Vagina (tissue), 2 donors: ENCODE measurements around the gene AEBP1. TPM values are rescaled to one million over a fixed set of nuclear protein-coding genes. Genes with fewer than 3 reads are reported as not detected.

Source experiments
- DNase-seq, 2 donors: peaks; one replicate each; pipeline ENCODE4 v3.0.0-alpha.2; 2017; ENCODE audit errors: extremely low spot score in 2 of 2
- H3K27ac ChIP-seq: fragments of 200-600 bp; sonication (generic); one replicate; pipeline ENCODE4 v1.5.1; 2019
- H3K27me3 ChIP-seq: fragments of 200-600 bp; sonication (generic); one replicate; pipeline ENCODE4 v1.5.1; 2019
- H3K36me3 ChIP-seq, 2 donors: fragments of 200-600 bp; sonication (generic); one replicate each; pipeline ENCODE4 v1.5.1; 2017 to 2019
- H3K4me1 ChIP-seq: fragments of 200-600 bp; sonication (generic); one replicate; pipeline ENCODE4 v1.5.1; 2019
- H3K4me3 ChIP-seq, 2 donors: fragments of 200-600 bp; sonication (generic); 1 replicate in 1 of 2; 2 replicates in 1 of 2; pipeline ENCODE4 v1.5.1; 2016 to 2019
- H3K9me3 ChIP-seq: fragments of 200-600 bp; sonication (generic); one replicate; pipeline ENCODE4 v1.5.1; 2019
- POLR2A ChIP-seq, 2 donors: fragments of 450-650 bp; IDR thresholded peaks; one replicate each; pipeline ENCODE4 v1.6.1; 2017; ENCODE audit warnings: antibody characterized with exemption in 2 of 2, mild to moderate bottlenecking in 2 of 2, moderate library complexity in 2 of 2
- POLR2AphosphoS5 ChIP-seq, 2 donors: sonication (generic); formaldehyde crosslinking; IDR thresholded peaks; one replicate each; pipeline ENCODE4 v1.9.0; 2017; ENCODE audit warnings: antibody characterized with exemption in 2 of 2, mild to moderate bottlenecking in 2 of 2, low read depth in 1 of 2; ENCODE audit not compliant: insufficient read depth in 1 of 2
- intact Hi-C: fragments of 100-400 bp; cut with DNase I; formaldehyde crosslinking; loops from one replicate; pipeline ENCODE4 v1.15.1; 2023
- total RNA-seq: library from RNA; depleted of rRNA; stranded (reverse); fragments of >200 nt; gene quantifications from one replicate; pipeline ENCODE4 v1.2.3, GENCODE V29; 2016
- TF ChIP-seq, protein P1 (sequence below), 3 experiments: fragments of 450-650 bp in 2 of 3; fragments of 200-600 bp in 1 of 3; sonication (generic) in 1 of 3; IDR thresholded peaks; one replicate each; pipeline ENCODE4 v1.5.1; 2017 to 2019; ENCODE audit warnings: antibody characterized with exemption in 3 of 3, mild to moderate bottlenecking in 2 of 3, moderate library complexity in 2 of 3

AEBP1 gene
- total RNA-seq, 1 donor from 2014 or later = 321 TPM

DNA sequence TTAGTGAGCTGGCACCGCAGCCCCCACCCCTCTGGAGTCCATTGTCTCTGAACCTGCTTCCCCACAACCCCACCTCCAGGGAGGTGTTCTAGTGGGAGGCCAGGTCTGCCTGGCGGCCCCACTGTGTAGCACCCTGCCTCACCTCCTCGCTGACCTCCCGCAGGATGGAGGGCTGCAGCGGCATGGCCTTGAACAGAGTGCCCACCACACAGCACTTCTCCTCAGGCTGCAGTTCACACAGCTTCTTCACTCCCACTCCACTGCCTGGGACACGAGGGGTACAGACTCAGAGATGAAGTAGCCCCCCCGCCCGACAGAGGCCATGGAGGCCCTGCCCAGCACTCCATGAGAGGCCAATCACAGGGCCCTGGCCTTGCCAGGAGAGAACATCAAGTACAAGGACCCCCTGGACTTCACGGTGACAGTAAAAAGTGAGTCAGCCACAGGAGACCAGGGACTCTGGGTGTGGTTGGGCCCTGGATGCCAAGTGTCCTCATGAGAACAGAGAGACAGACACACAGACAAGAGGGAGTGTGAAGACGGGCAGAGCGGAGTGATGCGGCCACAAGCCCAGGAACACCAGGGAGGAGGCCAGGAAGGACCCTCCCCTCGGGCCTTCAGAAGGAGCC, 13.8 kb downstream of the AEBP1 start:
- Histone ChIP-seq H3K4me3 (no peak overlapping the region), H3K36me3 (peaks cover 0 to 60% of the 10 kb centered on the region in 2 donors), H3K9me3 (no peaks in the 10 kb centered on the region), H3K4me1 (peaks cover 25% of the 10 kb centered on the region), H3K27ac (no peak overlapping the region), H3K27me3 (no peaks in the 10 kb centered on the region)
- TF ChIP-seq, protein P1, sequence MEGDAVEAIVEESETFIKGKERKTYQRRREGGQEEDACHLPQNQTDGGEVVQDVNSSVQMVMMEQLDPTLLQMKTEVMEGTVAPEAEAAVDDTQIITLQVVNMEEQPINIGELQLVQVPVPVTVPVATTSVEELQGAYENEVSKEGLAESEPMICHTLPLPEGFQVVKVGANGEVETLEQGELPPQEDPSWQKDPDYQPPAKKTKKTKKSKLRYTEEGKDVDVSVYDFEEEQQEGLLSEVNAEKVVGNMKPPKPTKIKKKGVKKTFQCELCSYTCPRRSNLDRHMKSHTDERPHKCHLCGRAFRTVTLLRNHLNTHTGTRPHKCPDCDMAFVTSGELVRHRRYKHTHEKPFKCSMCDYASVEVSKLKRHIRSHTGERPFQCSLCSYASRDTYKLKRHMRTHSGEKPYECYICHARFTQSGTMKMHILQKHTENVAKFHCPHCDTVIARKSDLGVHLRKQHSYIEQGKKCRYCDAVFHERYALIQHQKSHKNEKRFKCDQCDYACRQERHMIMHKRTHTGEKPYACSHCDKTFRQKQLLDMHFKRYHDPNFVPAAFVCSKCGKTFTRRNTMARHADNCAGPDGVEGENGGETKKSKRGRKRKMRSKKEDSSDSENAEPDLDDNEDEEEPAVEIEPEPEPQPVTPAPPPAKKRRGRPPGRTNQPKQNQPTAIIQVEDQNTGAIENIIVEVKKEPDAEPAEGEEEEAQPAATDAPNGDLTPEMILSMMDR (IDR thresholded peaks at IDR 0.05) = no peak
- TF ChIP-seq POLR2AphosphoS5 (IDR thresholded peaks at IDR 0.05; ENCODE audit: insufficient read depth in 1 of 2, low read depth in 1 of 2) = no peak
- no peak for TF ChIP-seq POLR2A (IDR thresholded peaks at IDR 0.05)
- intact Hi-C loops = loop anchor here (5.0 kb wide), 1 partner anchor 41 kb away; no protein-coding TSS in a partner anchor
- DNase-seq = no peak

DNA sequence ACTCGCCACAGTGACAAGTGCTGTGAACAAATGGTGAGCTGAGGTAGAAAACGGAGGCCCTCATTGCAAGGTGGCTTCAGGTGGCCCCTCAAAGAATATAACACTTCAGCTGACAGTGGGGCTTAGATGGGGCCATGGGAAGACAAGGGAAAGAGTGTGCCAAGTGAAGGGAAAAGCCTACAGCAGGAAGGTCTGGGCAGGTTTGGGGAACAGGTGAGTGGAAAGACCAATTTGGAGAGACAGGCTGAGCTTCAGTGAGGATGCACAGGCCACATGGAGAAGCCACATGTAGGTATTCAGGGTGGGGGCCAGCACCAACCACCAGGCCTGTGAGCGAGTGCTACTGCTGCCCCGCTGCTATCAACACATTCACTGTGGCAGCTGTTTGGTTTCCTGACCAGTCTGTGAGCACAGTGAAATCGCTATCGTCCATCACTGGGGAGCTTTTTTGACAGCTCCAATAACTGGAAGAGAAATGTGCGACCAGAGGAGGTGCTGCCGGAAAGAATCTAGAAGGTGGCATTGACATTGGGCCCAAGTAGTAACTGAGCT, 15.8 kb downstream of the AEBP1 start:
- no peaks in the 10 kb centered on the region for H3K9me3 ChIP-seq
- H3K4me1 ChIP-seq = peaks cover 26% of the 10 kb centered on the region
- intact Hi-C loops = loop anchor here (5.0 kb wide), 1 partner anchor 43 kb away; no protein-coding TSS in a partner anchor
- no peak for TF ChIP-seq POLR2AphosphoS5 (IDR thresholded peaks at IDR 0.05; ENCODE audit: insufficient read depth in 1 of 2, low read depth in 1 of 2)
- TF ChIP-seq, protein P1 (IDR thresholded peaks at IDR 0.05) = no peak
- TF ChIP-seq POLR2A (IDR thresholded peaks at IDR 0.05) = no peak
- H3K4me3 ChIP-seq = no peak overlapping the region
- no peak for DNase-seq
- H3K36me3 ChIP-seq = peaks cover 0 to 40% of the 10 kb centered on the region in 2 donors
- no peak overlapping the region for H3K27ac ChIP-seq
- H3K27me3 ChIP-seq = no peaks in the 10 kb centered on the region

DNA sequence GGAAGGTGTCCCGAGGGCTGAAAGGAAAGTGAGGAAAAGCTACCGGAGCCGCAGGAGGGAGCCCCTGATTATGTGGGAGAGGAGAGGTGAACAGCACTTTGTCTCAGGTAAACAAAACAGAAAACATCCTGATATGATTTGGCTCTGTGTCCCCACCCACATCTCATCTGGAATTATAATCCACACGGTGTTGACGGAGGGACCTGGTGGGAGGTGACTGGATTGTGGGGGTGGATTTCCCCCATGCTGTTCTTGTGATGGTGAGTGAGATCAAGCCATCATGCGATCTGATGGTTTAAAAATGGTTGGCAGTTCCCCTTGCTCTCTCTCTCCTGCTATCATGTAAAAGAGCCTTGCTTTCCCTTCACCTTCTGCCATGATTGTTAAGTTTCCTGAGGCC, 16.2 kb downstream of the AEBP1 start:
- peaks cover 0 to 35% of the 10 kb centered on the region in 2 donors for H3K36me3 ChIP-seq
- no peaks in the 10 kb centered on the region for H3K9me3 ChIP-seq
- TF ChIP-seq, protein P1 (IDR thresholded peaks at IDR 0.05) = no peak
- DNase-seq = no peak
- H3K4me3 ChIP-seq = no peak overlapping the region
- no peak overlapping the region for H3K27ac ChIP-seq
- intact Hi-C loops = no loop called here
- H3K27me3 ChIP-seq = no peaks in the 10 kb centered on the region
- H3K4me1 ChIP-seq = peaks cover 26% of the 10 kb centered on the region

DNA sequence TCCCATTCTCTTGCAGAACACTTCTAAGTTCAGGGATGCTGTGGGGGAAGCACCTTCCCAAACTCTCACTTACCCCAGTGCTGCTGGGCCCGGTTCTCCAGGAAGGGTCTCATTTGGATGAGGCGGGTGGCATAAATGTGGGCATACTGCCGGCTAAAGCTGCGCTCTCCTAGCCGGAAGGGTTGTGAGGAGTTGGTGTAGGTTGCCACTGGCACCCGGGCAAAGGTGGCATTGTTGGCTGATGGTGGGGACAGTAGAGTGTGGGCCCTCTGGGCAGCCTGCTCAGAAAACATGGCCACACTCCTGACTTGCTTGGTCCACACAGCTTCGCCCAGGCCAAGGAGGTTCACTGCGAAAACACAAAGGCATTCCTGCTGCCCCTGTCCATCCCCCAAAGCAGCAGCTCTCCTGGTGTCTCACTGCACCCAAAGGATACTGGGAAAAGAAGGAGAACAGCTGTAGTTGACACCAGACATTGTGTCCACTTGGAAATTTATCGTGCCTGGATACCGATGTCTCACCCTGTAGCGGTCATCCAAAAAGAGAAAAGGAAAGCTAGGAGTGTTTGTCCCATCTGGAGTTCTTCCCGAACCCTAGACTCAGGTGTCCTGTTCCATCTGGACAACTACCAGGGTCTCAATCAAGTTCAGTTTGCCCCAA, 17.7 kb downstream of the AEBP1 start:
- intact Hi-C loops = no loop called here
- peaks cover 0 to 22% of the 10 kb centered on the region in 2 donors for H3K36me3 ChIP-seq

More for the DNA sequence above, 17.7 kb downstream of the AEBP1 start:
- Histone ChIP-seq H3K4me3 (no peak overlapping the region), H3K4me1 (peaks cover 26% of the 10 kb centered on the region), H3K27ac (peak overlapping the region; percentile 73), H3K27me3 (no peaks in the 10 kb centered on the region), H3K9me3 (no peaks in the 10 kb centered on the region)
- no peak for DNase-seq
- TF ChIP-seq, protein P1 (IDR thresholded peaks at IDR 0.05) = no peak
- TF ChIP-seq POLR2A (IDR thresholded peaks at IDR 0.05) = no peak
- TF ChIP-seq POLR2AphosphoS5 (IDR thresholded peaks at IDR 0.05; ENCODE audit: insufficient read depth in 1 of 2, low read depth in 1 of 2) = no peak
